GM18526 (cell line): ENCODE data around the gene BAHD1.
A peak's percentile ranks its signal among the peaks of the same experiment; 100 is the strongest.

ENCODE experiments used
- POLR2A ChIP-seq: IDR thresholded peaks from 3 replicates; pipeline ENCODE4 v1.6.1; 2011; ENCODE audit not compliant: insufficient read length; ENCODE audit errors: extremely low read depth

BAHD1 gene

DNA sequence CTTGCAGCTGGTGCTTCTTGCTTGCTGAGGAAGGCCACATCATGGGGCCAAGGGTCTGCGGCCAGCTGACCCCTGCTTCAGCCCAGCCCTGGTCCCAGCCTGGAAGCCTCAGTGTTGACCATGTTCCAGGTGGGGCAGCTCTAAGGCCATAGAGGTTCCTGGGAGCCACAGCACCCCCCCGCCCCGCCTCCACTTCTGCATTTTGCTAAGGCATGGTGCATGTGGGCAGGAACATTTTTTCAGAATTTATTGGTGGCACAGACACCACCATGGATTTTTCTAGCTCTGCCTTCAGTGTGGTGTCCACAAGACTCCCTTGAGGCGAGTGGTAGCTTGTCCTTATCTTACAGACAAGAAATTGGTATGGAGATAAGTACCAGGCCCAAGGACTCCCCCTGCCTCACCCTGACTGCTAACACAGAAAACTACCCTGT, 28.2 kb downstream of the BAHD1 start:
- TF ChIP-seq POLR2A, result no peak

DNA sequence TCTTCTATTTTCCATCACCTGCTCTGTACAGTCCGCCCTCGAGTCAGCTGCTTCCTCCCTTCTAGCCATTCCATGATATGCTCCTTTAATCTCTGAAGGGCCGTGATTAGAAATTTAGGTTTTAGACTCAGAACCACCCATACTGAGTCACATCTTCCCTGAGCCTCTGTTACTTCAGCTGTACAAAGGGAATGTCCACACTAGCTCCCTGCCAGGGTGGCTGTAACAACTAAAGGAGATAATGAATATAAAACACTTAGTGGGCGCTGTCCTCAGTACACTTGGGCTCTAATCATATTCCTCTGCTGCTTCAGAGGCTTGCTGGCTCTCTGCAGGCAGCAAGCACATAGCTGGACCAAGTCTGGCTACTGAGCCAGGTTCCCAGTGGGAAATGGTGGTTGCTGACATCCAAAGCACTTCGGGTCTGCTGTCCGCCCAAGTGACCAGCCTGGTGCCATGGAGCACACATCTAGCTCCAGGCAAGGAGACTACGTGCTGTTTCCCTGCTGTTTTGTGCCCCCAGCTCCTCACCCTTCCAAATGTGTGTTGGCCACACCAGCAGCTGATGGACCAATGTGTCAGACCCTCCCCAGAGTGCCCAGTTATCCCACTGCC, 29.1 kb downstream of the BAHD1 start:
- no peak for TF ChIP-seq POLR2A

DNA sequence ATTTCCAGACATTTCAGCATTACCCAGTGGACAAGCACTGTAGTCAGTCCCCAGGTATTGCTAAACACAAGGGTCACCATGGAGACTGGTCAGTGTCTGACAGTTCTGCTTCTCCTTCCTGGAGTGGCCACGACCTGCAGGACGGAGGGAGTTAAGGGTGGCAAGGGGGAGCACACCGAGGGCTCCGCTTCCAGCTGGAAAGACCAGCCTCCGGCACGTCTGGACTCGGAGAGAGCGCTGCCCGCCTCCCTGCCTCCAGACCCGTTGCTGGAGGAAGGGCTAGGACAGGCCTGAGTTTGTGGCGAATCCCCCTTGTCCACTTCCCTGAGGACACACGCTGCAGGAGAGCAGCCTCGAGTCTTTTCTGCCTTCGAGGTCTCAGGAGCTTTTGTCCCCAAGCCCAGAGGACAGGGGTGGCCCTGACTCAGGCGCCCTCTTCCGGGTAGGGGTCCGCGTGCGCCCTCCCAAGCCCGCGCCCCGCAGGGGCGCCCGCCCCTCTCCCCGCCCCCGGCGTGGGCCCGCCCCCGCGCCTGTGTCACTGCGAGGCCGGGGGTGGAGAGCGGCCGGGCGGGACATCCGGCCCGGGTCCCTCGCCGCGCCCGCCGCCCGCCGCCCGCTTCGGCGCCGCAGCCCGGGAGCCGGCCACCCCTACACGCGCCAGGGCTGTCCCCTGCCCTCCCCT, 29.8 kb downstream of the BAHD1 start, which contains the start of gene CHST14:
Gene CHST14, plus strand, starts transcription at position 562 of the 682 bp plus-strand sequence. CDS start 230 bp downstream, outside the sequence.
- TF ChIP-seq POLR2A, result peak; percentile 52

DNA sequence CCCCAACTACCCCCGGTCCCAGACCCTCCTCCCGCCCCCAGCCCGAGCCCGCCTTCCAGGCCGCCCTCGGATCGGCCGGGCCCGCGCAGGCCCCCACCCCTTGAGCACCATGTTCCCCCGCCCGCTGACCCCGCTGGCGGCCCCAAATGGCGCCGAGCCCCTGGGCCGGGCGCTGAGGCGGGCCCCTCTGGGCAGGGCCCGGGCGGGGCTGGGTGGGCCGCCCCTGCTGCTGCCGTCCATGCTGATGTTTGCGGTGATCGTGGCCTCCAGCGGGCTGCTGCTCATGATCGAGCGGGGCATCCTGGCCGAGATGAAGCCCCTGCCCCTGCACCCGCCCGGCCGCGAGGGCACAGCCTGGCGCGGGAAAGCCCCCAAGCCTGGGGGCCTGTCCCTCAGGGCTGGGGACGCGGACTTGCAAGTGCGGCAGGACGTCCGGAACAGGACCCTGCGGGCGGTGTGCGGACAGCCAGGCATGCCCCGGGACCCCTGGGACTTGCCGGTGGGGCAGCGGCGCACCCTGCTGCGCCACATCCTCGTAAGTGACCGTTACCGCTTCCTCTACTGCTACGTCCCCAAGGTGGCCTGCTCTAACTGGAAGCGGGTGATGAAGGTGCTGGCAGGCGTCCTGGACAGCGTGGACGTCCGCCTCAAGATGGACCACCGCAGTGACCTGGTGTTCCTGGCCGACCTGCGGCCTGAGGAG, 30.5 kb downstream of the BAHD1 start:
- no peak for TF ChIP-seq POLR2A

DNA sequence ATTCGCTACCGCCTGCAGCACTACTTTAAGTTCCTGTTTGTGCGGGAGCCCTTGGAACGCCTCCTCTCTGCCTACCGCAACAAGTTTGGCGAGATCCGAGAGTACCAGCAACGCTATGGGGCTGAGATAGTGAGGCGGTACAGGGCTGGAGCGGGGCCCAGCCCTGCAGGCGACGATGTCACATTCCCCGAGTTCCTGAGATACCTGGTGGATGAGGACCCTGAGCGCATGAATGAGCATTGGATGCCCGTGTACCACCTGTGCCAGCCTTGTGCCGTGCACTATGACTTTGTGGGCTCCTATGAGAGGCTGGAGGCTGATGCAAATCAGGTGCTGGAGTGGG, 31.0 kb downstream of the BAHD1 start:
- TF ChIP-seq POLR2A, result no peak

DNA sequence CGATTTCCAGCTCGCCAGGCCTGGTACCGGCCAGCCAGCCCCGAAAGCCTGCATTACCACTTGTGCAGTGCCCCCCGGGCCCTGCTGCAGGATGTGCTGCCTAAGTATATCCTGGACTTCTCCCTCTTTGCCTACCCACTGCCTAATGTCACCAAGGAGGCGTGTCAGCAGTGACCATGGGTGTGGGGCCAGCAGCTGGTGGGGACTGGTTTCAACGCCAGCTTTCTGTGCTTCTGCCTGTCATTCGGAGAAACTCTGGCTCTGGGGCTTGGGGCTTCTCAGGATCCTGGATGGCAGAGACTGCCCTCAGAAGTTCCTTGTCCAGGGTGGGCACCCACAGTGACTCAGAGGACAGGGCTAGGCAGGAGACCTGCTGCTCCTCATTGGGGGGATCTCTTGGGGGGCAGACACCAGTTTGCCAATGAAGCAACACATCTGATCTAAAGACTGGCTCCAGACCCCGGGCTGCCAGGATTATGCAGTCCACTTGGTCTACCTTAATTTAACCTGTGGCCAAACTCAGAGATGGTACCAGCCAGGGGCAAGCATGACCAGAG, 31.5 kb downstream of the BAHD1 start:
- no peak for TF ChIP-seq POLR2A

DNA sequence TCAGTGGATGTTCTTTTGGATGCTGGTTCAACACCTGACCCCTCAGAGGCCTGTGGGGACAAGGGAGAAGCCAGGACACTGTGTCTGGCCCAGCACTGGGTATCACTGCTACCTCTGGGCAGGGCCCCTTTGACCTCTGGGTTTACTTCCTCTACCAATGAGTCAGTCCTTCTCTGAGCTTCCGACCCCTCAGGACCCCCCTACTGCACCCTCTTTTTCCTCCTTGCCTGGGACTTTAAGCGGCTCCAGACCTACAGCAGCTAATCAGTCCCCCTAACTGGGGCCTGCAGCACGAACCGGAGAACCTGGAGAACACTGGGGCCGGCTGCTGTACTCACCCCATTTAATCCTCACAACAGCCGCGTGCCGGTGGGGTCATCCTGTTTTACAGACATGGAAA, 33.8 kb downstream of the BAHD1 start:
- TF ChIP-seq POLR2A, result no peak

DNA sequence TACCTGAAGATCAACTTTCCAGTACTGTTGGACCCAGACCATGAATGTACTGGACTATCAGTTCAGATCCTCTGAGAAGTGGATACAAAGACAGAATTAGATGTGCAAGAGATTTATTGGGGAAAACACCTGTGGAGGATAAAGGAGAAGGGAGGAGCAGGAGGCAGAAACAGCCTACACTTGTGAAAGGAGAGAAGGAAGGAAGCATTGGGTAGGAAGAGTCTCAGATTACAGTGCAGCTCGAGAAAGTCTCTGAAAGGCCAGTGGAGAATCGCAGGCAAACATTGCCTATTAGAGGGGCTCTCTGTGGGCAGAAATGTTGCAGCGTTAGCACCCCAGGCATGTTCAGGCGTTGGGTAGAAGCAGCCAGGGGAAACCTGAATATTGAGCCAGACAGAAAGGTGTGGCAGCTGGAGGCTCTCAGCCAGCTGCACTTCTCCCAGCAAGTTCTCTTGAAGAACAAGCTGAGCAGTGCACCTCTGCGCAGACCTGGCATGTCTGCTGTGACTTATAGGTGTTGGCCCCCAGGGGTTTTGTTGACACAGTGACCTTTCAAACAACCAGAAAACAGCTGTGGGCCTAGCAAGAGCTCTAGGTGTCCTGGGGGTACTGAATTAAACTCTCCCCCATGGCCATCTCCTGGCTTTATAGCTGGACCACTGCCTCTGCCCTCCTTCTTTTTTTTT, 37.0 kb downstream of the BAHD1 start:
- no peak for TF ChIP-seq POLR2A

DNA sequence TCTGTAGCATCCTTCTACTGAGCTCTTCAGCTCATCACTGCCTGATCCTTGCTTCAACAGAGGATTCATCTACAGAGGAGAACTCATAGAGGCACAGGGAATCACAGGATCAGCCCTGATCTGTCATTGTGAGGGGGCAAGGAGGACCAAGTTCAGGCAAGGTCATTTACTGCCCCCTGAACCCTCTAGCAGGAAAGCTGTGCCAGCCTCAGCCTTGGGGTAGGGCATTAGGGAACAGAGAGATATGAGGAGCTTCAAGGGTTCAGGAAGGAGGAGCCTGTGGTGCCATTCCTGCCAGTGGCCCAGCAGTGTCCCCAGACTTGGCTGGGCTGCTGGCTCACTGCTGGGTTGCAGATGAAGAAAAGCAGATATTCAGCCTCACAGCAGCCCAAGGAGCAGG, 38.3 kb downstream of the BAHD1 start:
- no peak for TF ChIP-seq POLR2A

DNA sequence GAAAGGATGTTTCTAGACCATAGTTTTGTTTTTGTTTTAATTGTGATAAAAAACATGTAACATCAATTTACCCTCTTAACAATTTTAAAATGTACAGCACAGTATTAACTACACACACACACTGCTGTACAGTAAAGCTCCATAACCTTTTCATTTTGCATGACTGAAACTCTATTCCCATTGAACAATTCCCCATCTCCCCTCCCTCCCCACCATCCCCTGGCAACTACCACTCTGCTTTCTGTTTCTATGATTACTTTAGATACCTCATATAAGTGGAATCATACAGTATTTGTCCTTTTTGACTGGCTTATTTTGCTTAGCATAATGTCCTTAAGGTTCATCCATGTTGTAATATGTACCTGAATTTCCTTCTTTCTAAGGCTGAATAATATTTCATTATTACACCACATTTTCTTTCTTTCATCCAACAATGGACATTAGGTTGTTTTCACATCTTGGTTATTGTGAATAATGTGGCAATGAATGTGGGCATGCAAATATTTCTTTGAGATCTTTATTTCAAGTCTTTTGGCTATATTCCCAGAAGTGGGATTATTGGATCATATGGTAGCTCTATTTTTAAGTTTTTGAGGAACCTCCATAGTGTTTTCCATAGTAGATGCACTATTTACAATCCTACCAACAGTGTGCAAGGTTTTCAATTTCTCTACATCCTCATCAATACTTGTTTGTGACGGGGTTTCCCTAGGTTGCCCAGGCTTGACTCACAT, 40.8 kb downstream of the BAHD1 start:
- TF ChIP-seq POLR2A, result no peak

DNA sequence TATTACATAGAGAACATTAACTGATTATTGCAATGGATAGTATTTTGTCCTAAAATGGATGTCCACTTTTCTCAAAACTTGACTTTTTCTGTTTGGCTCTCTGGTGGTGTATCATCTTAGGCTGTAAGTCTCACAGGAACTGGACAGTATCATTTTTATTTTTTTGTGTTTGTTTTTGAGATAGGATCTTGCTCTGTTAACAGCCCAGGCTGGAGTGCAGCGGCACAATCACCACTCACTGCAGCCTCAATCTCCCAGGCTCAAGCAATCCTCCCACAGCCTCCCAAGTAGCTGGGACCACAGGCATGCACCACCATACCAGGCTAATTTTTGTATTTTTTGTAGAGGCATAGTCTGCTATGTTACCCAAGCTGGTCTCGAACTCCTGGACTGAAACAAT, 43.2 kb downstream of the BAHD1 start:
- TF ChIP-seq POLR2A, result no peak

DNA sequence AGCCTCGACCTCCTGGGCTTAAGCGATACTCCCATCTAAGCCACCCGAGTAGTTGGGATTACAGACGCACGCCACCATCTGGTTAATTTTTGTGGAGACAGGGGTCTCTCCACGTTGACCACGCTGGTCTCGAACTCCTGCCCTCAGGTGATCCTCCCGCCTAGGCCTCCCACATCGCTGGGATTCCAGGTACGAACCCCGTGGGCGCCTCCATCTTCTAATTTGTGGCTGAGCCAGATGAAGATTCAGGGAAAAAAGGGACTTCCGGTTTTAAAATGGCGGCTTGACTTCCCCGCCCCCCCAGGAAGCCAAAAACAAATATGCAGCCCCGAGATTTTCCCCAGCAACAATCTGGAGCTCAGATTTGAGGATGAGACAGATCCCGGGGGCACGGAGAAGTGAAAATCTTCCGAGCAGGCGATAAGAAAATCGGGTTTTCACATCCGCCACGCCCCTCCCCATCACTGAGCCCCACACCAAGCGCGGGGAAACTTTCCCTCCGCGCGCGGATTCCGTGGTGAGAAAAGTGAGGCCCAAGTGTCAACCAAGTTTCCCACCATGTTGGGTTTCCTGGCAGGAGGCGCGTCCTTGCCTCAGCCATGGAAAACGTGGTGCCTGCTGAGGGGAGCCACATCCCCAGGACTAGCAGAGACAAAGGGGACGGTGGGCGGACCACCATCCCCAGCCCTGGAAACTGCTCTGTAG, 45.5 kb downstream of the BAHD1 start:
- no peak for TF ChIP-seq POLR2A

DNA sequence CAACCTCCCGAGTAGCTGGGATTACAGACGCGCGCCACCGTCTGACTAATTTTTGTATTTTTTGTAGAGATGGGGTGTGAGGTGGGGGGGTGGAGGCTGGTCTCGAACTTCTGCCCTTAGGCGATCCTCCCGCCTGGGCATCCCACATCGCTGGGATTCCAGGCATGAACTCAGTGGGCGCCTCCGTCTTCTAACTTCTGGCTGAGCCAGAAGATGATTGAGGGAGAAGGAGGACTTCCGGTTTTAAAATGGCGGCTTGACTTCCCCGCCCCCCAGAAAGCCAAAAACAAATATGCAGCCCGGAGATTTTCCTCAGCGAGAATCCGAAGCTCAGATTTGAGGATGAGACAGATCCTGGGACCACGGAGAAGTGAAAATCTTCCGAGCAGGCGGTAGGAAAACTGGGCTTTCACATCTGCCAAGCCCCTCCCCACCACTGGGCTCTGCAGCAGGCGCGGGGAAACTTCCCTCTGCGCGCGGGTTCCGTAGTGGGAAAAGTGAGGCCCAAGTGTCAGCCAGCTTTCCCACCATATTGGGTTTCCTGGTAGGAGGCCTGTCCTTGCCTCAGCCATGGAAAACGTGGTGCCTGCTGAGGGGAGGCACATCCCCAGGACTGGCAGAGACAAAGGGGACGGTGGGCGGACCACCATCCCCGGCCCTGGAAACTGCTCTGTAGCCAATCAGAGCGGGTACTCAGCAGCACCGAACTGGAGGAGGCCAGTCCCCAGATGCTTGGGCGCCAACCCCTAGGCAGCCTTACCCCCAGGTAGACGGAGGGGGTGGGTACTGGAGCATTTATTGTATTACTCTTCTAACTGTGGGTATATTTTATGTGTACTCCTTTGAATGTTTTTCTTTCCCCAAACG, 47.3 kb downstream of the BAHD1 start:
- TF ChIP-seq POLR2A, result no peak

DNA sequence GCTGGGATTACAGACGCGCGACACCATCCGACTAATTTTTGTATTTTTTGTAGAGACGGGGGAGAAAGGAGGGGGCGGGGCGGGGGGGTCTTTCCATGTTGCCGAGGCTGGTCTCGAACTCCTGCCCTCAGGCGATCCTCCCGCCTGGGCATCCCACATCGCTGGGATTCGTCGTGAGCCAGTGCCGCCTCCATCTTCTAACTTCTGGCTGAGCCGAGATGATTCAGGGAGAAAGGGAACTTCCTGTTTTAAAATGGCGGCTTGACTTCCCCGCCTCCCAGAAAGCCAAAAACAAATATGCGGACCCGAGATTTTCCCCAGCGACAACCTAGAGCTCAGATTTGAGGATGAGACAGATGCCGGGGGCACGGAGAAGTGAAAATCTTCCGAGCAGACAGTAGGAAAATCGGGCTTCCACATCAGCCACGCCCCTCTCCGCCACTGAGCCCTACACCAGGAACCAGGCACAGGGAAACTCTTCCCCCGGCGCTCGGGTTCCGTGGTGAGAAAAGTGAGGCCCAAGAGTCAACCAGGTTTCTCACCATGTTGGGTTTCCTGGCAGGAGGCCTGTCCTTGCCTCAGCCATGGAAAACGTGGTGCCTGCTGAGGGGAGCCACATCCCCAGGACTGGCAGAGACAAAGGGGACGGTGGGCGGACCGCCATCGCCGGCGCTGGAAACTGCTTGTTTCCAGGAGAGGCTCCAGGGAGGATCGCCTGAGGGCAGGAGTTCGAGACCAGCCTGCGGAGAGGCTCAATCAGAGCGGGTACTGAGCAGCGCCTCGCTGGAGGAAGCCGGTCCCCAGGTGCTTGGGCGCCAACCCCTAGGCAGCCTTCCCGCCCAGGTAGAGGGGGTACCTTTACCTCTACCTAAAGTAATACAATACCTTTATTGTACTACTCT, 48.8 kb downstream of the BAHD1 start:
- TF ChIP-seq POLR2A, result no peak
